NCI-H1930 (cell line): ENCODE data around the gene APRT.
A peak's percentile ranks its signal among the peaks of the same experiment; 100 is the strongest.
"Not testable (repeated sequence)": the region's sequence is repeated elsewhere in the genome, so short reads cannot be mapped to it uniquely, and the experiment has no call there.

Source experiments
- DNase-seq, 2 experiments: peaks; one replicate each; lab custom pipeline; 2025; lab: John Stamatoyannopoulos, UW

APRT gene

DNA sequence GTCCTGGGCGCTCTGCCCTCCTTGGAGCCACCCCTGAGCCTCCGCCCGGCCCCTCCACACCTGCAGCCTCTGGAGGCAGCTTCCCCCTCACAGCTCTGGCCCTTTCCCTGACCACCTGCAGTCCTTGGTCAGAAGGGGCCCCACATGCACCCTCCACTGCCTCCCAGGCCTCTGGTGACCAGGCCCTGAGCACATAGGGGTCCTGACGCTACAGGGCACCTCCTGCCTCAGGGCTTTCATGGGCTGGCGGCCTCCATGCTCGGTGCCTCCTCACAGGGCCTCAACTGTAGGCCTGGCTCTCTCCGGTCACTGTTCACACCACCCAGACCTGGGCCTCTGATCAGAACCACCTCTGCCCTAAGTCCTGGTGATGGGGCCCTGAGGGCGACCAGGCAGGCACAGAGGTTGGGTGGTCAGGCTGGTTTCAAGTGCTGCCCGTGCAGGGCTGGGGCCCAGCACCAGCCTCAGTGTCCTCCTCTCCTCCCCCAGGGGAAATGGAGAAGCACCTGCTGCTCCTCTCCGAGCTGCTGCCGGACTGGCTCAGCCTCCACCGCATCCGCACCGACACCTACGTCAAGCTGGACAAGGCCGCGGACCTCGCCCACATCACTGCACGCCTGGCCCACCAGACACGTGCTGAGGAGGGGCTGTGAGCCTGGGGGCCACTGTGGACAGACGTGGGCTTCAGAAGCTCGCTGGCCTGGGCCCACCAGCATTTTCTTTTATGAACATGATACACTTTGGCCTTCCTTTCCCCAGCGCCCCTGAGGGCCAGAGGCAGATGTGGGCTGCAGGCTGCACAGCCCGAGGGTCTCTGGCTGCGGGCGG, 3.9 kb downstream of the APRT start:
- DNase-seq: no peak

- DNase-seq: no peak
These were observed 4.5 kb downstream of the APRT start for GRCh38 chr16:88807142-88807625.

- no peak for DNase-seq
These were observed 5.1 kb downstream of the APRT start for GRCh38 chr16:88806491-88807111.

GRCh38 chr16:88805887-88806393, 5.8 kb downstream of the APRT start:
- DNase-seq: no peak

DNA sequence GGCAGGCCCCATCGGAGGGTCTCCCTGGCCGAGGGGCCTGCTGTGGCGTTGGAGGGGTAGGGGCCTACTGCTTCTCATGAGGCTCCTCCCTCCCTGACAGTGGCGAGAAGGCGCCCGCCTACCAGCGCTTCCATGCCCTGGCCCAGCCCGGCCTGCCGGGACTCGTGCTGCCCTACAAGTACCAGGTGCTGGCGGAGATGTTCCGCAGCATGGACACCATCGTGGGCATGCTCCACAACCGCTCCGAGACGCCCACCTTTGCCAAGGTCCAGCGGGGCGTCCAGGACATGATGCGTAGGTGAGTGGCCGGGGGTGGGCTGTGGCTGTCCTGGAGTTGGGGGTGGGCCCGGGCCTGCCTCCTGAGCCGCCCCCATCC, 6.4 kb downstream of the APRT start:
- DNase-seq: no peak

GRCh38 chr16:88804552-88805339, 7.0 kb downstream of the APRT start:
- no peak for DNase-seq

DNA sequence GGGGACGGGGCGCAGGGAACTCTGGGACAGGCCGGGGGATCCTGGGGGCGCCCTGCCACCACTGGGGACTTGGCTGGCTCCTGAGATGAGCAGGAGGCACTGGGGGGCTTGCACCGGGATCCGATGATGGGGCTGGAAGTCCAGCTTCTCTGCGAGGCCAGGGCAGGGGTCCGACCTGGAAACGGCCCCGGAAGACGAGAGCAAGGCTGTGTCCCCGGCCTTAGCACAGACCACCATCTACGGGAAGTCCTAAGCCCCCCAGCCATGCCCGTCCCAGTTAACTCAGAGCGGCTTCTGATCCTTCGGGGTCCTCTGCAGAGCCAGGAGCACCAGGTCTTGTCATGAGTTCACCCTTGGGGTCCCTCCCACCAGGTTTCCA, 7.6 kb downstream of the APRT start:
- no peak for DNase-seq

- DNase-seq: peak; percentile 38 to 76
These were observed 8.3 kb downstream of the APRT start, which contains the start of gene CDT1 for GRCh38 chr16:88803264-88803987. Gene CDT1, plus strand, starts transcription at chr16:88803789. Its CDS starts 43 bp downstream, at chr16:88803832.

DNA sequence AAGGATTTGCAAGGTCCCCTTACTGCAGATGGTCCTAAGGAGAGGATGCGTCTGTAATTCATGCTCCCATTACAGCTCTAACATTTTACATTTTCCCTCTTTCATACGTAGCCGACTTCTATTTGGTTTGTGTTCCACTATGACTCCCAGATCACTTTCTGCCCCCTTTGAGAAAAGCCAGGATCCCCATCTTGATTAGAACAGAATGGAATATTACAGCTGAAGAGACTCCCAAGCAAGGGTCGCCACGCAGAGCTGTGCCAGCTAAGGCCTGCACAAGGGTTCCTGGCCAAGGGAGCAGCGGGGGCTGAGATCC, 11.5 kb downstream of the APRT start:
- no peak for DNase-seq

DNA sequence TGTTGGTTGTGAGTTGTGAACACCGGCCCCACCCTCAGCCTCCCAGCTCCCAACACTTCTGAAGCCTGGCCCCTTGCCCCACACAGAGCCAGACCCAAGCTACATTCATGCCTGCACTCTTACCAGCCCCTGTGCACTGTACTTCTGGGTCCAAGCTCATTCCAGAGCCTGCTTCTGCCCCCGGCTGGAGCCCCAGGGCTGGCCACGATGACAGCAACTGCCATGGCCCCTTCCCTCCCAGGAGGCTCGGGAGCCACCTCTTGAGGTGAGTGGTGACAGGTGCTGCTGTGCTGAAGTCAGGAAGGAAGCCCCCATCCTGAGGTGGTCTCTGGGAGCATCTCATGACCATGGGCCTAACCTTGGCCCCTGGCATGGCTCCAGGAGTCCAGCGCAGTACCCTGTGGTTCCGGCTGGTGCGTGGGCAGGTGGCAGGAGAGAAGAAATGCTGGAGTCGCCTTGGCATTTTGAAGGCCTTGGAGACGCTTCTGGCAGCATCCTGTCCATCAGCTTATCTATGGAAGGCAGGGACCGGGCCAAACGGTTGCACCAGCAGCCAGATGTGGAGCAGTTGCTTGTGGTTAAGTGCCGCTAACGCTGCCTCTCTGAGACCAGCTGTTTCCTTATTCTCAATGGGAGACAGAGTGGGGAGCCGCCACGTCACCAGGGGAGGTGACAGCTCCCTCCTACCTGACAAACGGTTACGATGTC, 12.0 kb downstream of the APRT start:
- DNase-seq: no peak

DNA sequence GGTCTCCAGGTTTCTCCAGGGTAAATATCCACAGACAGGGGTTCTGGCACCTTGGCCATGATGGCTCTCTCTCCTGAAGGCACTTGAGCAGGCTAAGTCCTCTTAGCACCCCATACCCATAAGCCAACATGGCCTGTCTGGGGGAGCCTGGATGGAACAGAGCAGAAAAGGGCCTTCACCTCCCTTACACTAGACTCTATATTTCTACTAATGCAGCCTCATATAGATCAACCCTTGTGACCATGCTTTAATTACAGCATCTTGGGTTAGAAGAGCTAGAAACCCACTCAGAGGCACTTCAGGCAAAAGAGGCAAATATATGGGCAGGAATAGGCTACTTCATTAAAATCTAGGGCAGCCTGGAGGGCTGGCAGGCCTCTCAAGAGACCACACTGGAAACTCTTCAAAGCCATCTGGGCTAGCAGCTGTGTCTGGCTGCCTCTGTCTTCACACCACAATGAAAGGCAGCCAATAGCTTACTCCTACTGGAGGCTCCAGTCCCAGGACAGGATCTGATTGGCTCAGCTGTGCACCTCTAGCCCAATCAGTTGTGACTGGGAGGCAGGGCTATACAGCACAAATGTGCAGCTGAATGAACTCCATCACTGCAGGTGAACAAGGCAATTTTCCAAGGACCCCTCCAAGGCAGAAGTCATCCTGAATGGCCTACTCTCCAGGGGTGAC, 12.8 kb downstream of the APRT start:
- no peak for DNase-seq

DNA sequence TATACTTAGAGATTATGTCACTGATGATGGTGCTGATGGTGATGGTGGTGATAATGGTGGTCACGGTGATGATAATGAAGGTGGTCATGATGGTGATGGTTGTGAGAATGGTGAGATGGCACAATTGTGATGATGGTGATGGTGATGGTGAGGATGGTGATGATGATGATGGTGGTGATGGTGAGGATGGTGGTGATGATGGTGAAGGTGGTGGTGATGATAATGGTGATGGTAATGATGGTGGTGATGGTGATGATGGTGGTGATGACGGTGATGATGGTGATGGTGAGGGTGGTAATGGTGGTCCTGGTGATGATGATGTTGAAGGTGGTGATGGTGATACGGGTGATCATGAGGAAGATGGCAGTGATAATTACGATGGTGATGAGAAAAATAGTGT, 13.7 kb downstream of the APRT start:
- no peak for DNase-seq

DNA sequence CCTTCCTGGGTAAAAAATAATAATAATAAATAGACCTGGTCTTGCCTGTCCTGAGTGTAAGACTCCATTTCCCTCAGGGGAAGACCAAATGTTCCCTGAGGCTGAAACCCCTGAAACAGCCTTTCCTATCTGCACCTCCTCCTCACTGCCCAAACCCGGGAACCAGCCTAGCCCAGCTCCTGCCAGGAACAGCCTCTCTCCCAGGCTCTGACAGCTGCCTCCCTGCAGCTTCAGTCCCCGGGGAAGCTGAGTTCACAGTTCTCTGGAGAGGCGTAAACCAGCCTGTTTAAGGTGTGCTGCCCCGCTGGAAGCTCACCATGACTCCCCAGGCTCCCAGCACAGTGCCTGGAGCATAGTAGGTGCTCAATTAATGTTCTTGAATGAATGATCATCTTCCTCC, 15.4 kb downstream of the APRT start:
- no peak for DNase-seq

DNA sequence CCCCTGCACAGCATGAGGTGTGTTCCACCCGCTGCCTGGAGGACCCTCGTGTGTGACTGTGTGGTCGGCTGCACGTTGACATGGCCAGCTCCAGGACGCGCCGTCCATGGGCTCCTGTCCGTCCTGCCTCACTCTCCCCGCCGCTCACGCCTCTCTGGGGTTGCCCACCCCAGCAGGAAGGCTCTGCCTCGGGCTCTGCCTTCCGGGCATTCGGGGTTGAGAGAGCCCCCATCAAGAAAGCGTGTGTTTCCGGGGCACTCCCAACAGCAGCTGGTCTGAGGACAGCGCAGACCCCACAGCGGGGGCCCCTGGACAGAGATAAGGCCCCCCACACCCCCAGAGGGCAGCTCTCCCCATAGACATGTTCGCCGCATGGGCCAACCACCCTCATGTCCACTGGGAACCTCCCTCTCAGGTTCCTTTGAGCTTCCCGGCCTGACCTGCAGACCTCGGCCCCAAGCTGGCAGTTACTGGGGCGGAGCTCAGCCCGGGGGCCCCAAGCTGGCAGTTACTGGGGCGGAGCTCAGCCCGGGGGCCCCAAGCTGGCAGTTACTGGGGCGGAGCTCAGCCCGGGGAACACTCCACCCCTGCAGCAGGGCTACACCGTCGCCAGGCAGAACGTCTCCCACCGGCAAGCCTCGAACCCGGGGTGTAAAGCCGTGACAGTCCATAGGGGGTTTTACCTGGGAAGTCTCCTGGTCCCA, 18.3 kb downstream of the APRT start:
- DNase-seq: no peak

DNA sequence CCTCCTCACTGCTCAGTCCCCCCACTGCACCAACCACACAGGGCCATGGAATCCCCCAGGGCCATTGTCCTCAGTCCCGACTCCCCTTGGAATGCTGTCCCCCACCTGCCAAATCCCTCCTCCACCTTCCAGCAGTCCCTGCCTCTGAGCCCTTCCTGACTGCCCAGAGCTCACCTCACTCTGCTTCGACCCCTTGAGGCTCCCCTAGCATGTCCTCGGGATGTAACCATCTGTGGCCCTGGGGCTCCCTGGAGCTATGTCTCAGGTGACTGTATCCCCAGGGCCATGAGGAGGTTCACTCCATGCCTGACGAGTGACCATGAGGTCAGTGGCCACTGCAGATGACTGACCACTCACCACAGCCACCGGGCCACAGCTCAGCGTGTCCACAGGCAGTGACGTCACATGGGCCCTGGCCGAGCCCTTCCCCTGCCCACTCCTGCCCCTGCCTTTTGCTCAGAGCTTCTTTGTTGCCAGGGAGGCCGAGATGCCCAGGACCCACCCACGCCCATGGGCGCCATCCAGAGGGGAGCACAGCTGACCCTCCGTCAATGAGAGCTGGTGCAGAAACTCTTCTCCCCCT, 19.0 kb downstream of the APRT start:
- DNase-seq: no peak

- no peak for DNase-seq
These were observed 19.6 kb downstream of the APRT start for GRCh38 chr16:88792078-88792550.

- no peak for DNase-seq
These were observed 21.2 kb downstream of the APRT start for GRCh38 chr16:88790312-88791211.

DNA sequence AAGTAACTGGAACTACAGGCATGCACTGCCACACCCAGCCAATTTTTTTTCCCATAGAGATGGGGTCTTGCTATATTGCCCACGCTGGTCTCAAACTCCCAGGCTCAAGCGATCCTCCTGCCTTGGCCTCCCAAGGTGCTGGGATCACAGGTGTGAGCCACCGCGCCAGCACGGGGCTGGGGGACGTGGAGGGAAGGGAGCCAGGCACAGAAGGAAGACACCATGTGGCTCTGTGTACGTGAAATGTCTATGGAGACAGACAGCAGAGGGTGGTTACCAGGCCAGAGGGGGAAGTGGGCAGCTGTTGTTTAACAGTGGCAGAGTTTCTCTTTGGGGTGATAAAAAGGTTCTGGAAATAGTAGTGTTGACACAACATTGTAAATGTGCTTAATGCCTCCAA, 22.1 kb downstream of the APRT start:
- no peak for DNase-seq

DNA sequence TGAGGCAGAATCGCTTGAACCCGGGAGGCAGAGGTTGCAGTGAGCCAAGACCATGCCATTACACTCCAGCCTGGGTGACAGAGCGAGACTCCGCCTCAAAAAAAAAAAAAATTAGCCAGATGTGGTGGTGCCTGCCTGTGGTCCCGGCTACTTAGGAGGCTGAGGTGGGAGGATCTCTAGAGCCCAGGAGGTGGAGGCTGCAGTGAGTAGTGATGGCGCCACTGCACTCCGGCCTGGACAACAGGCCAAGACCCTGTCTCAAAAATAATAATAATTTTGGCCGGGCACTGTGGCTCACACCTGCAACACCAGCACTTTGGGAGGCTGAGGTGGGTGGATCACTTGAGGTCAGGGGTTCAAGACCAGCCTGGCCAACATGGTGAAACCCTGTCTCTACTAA, 23.0 kb downstream of the APRT start:
- DNase-seq: not testable (repeated sequence)
